Measurements from ENCODE around the gene PSME3IP1.

The PSME3IP1 gene

GRCh38 chr16:57146735-57147134, 39.1 kb downstream of the PSME3IP1 start:
- Histone ChIP-seq H3K4me3 (IDR thresholded peaks at IDR 0.05; ENCODE audit: insufficient read depth, low read depth, low read length) (no peak overlapping the region), H3K36me3 (ENCODE audit: insufficient read depth) (no peaks in the 10 kb centered on the region), H4K20me1 (ENCODE audit: insufficient read depth) (no peaks in the 10 kb centered on the region), H2AFZ (ENCODE audit: low read depth) (no peak overlapping the region), H3K27me3 (ENCODE audit: insufficient read depth, low read depth) (no peaks in the 10 kb centered on the region), H3K79me2 (ENCODE audit: insufficient read depth, low read depth) (no peaks in the 10 kb centered on the region), H3K4me2 (no peak overlapping the region), H3K4me1 (ENCODE audit: low read depth, poor library complexity, severe bottlenecking) (peaks cover 18% of the 10 kb centered on the region), H3K9ac (no peak overlapping the region), H3K27ac (no peak overlapping the region)
- peak; percentile 34; the same call in 1 of the 2 replicates for TF ChIP-seq CTCF (conservative IDR thresholded peaks at IDR 0.05; ENCODE audit: low read depth, low read length)

DNA sequence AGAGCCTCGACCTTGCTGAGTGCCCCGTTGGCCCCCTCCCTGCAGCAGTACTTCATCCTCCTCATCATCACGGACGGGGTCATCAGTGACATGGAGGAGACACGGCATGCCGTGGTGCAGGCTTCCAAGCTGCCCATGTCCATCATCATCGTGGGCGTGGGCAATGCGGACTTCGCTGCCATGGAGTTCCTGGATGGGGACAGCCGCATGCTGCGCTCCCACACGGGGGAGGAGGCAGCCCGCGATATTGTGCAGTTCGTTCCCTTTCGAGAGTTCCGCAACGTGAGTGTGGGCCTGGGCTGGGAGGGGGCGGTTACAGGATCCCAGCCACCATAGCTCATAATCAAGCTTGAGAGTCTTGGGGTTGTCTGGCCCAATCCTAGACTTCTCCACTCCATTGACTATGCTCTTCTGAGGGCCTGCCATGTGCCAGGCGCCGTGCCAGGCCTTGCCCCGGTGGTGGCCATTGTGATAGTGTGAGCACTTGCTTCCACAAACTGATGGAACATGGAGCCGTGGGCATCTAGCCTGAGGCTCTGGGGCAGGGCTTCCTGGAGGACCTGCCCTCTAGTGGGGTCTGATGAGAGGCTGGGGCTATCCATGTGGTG, 39.7 kb downstream of the PSME3IP1 start:
- no peak overlapping the region for H3K4me3 ChIP-seq (IDR thresholded peaks at IDR 0.05; ENCODE audit: insufficient read depth, low read depth, low read length)
- no peak overlapping the region for H3K4me2 ChIP-seq
- no peaks in the 10 kb centered on the region for H3K36me3 ChIP-seq (ENCODE audit: insufficient read depth)
- TF ChIP-seq CTCF (conservative IDR thresholded peaks at IDR 0.05; ENCODE audit: low read depth, low read length): no peak
- H3K79me2 ChIP-seq (ENCODE audit: insufficient read depth, low read depth): no peaks in the 10 kb centered on the region
- peaks cover 12% of the 10 kb centered on the region for H3K4me1 ChIP-seq (ENCODE audit: low read depth, poor library complexity, severe bottlenecking)
- no peak overlapping the region for H2AFZ ChIP-seq (ENCODE audit: low read depth)
- H3K27me3 ChIP-seq (ENCODE audit: insufficient read depth, low read depth): no peaks in the 10 kb centered on the region
- no peaks in the 10 kb centered on the region for H4K20me1 ChIP-seq (ENCODE audit: insufficient read depth)
- no peak overlapping the region for H3K27ac ChIP-seq
- H3K9ac ChIP-seq: no peak overlapping the region

DNA sequence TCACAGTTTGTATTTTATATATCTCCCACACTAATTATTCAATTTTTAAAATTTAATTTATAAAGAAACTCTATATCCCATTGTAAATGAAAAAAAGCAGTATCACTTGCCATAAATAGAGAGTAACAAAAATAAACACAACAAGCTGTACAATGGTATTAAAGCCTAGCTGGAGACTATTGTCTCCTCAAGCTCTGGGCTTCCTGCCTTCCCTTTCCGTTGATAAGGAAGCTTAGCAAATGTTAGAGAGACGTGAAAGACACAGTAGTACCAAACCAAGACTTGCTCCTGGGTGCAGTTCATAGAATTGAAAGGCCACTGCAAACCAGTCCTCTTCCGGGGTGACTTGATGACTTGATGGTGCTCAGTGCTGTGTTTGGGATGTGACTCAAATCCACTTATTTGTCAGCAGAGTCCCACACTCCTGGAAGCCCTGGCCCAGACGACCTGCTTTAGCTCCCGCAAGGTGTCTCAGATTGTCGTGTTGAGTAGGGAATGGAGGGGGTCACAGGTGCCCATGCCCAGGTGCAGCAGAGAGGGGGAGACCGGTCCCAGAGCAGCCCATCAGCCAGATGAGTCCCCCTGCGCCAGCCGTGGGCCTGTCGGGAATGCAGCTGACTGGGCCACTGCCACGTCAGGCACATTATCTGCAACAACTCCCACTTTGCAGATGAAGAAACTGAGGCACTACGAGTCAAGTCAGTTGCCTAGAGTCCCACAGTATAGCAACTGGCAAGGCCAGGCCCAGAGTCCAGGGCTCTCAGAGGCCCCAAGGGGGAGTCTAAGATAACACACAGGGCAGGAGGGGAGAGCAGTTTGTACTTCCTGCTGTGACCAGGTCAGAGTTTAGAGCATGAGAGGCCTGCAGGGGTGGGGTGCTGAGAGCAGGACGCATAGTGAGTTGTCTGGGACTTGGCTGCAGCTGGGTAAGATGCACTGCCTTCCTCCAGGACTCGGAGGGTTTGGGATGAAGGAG, 40.5 kb downstream of the PSME3IP1 start:
- H3K4me3 ChIP-seq (IDR thresholded peaks at IDR 0.05; ENCODE audit: insufficient read depth, low read depth, low read length): no peak overlapping the region
- no peaks in the 10 kb centered on the region for H3K79me2 ChIP-seq (ENCODE audit: insufficient read depth, low read depth)
- H2AFZ ChIP-seq (ENCODE audit: low read depth): no peak overlapping the region
- H3K27ac ChIP-seq: no peak overlapping the region
- peaks cover 7% of the 10 kb centered on the region for H3K4me1 ChIP-seq (ENCODE audit: low read depth, poor library complexity, severe bottlenecking)
- no peaks in the 10 kb centered on the region for H4K20me1 ChIP-seq (ENCODE audit: insufficient read depth)
- no peak overlapping the region for H3K9ac ChIP-seq
- no peak for TF ChIP-seq CTCF (conservative IDR thresholded peaks at IDR 0.05; ENCODE audit: low read depth, low read length)
- no peaks in the 10 kb centered on the region for H3K36me3 ChIP-seq (ENCODE audit: insufficient read depth)
- H3K4me2 ChIP-seq: no peak overlapping the region
- no peaks in the 10 kb centered on the region for H3K27me3 ChIP-seq (ENCODE audit: insufficient read depth, low read depth)

GRCh38 chr16:57144027-57144426, 41.8 kb downstream of the PSME3IP1 start:
- H3K4me2 ChIP-seq: no peak overlapping the region
- no peaks in the 10 kb centered on the region for H3K36me3 ChIP-seq (ENCODE audit: insufficient read depth)

More at GRCh38 chr16:57144027-57144426, 41.8 kb downstream of the PSME3IP1 start:
- no peak overlapping the region for H3K27ac ChIP-seq
- H3K27me3 ChIP-seq (ENCODE audit: insufficient read depth, low read depth): no peaks in the 10 kb centered on the region
- no peak overlapping the region for H2AFZ ChIP-seq (ENCODE audit: low read depth)
- H3K4me1 ChIP-seq (ENCODE audit: low read depth, poor library complexity, severe bottlenecking): no peaks in the 10 kb centered on the region
- H3K9ac ChIP-seq: no peak overlapping the region
- H4K20me1 ChIP-seq (ENCODE audit: insufficient read depth): no peaks in the 10 kb centered on the region
- TF ChIP-seq CTCF (conservative IDR thresholded peaks at IDR 0.05; ENCODE audit: low read depth, low read length): no peak
- H3K79me2 ChIP-seq (ENCODE audit: insufficient read depth, low read depth): no peaks in the 10 kb centered on the region
- no peak overlapping the region for H3K4me3 ChIP-seq (IDR thresholded peaks at IDR 0.05; ENCODE audit: insufficient read depth, low read depth, low read length)
